NCI-H2081 (cell line): ENCODE measurements around the gene HYPK.

Source experiments
- DNase-seq, 2 experiments: peaks; one replicate each; lab custom pipeline; 2025; lab: John Stamatoyannopoulos, UW

HYPK gene

GRCh38 chr15:43800286-43801141 is at the start of gene HYPK:
Gene HYPK, plus strand, starts transcription at chr15:43800599. Its CDS starts 24 bp downstream, at chr15:43800623.
- DNase-seq, result peak; percentile 86 to 87

GRCh38 chr15:43751885-43752284 is 48.5 kb upstream of the HYPK start:
- no peak for DNase-seq

- DNase-seq, result no peak
Measured at GRCh38 chr15:43762824-43763223, 37.6 kb upstream of the HYPK start.

- no peak for DNase-seq
Measured at GRCh38 chr15:43763819-43764446, 36.5 kb upstream of the HYPK start.

GRCh38 chr15:43769584-43770228 is 30.7 kb upstream of the HYPK start:
- DNase-seq, result peak; percentile 44 to 56

GRCh38 chr15:43771816-43772215 is 28.6 kb upstream of the HYPK start:
- DNase-seq, result no peak

GRCh38 chr15:43772624-43773023 is 27.8 kb upstream of the HYPK start:
- DNase-seq, result no peak

- no peak for DNase-seq
Measured at GRCh38 chr15:43774062-43774461, 26.3 kb upstream of the HYPK start.

- peak; percentile 57 to 80 for DNase-seq
Measured at GRCh38 chr15:43775411-43775965, 24.9 kb upstream of the HYPK start.

GRCh38 chr15:43776101-43776717 is 24.2 kb upstream of the HYPK start:
- peak in 1 of 2 experiments; percentile 8 for DNase-seq

GRCh38 chr15:43776718-43777266 is 23.6 kb upstream of the HYPK start, which contains the start of gene ELL3:
Gene ELL3, minus strand, starts transcription at chr15:43776966. Its CDS starts 65 bp downstream, at chr15:43776901.
- DNase-seq, result peak; percentile 69 to 85

GRCh38 chr15:43777267-43777914 is 23.0 kb upstream of the HYPK start:
- DNase-seq, result peak; percentile 85 to 88

GRCh38 chr15:43779016-43779415 is 21.4 kb upstream of the HYPK start:
- DNase-seq, result no peak

- no peak for DNase-seq
Measured at GRCh38 chr15:43789409-43789808, 11.0 kb upstream of the HYPK start.

GRCh38 chr15:43791993-43792760 is 8.2 kb upstream of the HYPK start, which contains the start of gene SERF2:
Gene SERF2, plus strand, starts transcription at chr15:43792320. Its CDS starts 57 bp downstream, at chr15:43792377.
- peak; percentile 99 for DNase-seq

GRCh38 chr15:43792761-43793476 is 7.5 kb upstream of the HYPK start:
- DNase-seq, result peak in 1 of 2 experiments; percentile 1

GRCh38 chr15:43793647-43794046 is 6.8 kb upstream of the HYPK start:
- DNase-seq, result no peak

GRCh38 chr15:43794269-43795037 is 5.9 kb upstream of the HYPK start:
- no peak for DNase-seq

GRCh38 chr15:43795197-43795596 is 5.2 kb upstream of the HYPK start:
- no peak for DNase-seq
